ENCODE measurements around the gene CORO2B.
A peak's percentile ranks its signal among the peaks of the same experiment; 100 is the strongest.

DNA sequence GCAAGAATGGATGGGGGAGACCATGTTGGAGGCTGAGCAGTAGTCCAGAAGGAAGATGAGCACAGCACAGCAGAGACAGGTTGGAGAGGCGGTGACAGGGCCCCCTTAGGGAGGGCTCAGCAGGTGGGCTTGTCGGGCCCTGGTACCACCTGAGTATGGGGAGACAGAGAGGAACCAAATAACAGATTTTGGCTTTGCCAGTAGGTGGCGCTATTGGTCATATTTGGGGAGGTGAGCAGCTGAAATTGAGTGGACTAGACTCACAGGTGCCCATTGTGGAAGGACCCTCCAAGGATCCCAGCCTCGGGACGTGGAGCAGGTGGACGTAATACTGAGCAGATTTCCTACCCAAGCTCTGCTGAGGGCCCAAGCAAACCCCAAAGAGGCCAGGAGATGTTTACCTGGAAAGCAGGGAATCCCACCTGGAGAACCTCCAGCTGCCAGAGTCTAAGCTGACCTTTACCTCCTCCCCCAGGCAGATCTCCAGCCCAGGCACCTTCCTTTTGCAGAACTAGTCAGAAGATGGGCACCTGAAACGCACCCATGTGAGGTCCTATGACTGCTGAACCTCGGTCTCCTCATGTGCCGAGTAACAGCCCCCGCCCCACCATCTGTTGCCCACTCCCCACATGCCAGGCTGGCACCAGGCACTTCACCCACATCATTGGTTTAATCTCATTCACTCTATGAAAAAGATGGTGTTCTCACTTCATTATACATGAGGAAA is 24.6 kb upstream of the CORO2B start:
- no peak for TF ChIP-seq POLR2A (IDR thresholded peaks at IDR 0.05)
- TF ChIP-seq, protein P1, sequence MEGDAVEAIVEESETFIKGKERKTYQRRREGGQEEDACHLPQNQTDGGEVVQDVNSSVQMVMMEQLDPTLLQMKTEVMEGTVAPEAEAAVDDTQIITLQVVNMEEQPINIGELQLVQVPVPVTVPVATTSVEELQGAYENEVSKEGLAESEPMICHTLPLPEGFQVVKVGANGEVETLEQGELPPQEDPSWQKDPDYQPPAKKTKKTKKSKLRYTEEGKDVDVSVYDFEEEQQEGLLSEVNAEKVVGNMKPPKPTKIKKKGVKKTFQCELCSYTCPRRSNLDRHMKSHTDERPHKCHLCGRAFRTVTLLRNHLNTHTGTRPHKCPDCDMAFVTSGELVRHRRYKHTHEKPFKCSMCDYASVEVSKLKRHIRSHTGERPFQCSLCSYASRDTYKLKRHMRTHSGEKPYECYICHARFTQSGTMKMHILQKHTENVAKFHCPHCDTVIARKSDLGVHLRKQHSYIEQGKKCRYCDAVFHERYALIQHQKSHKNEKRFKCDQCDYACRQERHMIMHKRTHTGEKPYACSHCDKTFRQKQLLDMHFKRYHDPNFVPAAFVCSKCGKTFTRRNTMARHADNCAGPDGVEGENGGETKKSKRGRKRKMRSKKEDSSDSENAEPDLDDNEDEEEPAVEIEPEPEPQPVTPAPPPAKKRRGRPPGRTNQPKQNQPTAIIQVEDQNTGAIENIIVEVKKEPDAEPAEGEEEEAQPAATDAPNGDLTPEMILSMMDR (IDR thresholded peaks at IDR 0.05 in 8 of 11, conservative IDR thresholded peaks at IDR 0.05 in 3 of 11), result peak; percentile 35 to 80 (median 70)
